Hematopoietic multipotent progenitor cell treated with erythropoietin and hydrocortisone succinate and interleukin-3 and kit ligand, for 17 days (in vitro differentiated cells): ENCODE measurements around the gene MIEN1.
"Not testable (repeated sequence)": the region's sequence is repeated elsewhere in the genome, so short reads cannot be mapped to it uniquely, and the experiment has no call there.

ENCODE experiments used
- DNase-seq: peaks from one replicate; pipeline ENCODE4 v3.0.0-alpha.2; 2015; ENCODE audit warnings: low spot score

Gene MIEN1

GRCh38 chr17:39699157-39699817, 31.0 kb downstream of the MIEN1 start:
- DNase-seq, result not testable (repeated sequence)

GRCh38 chr17:39697961-39698360, 32.4 kb downstream of the MIEN1 start:
- no peak for DNase-seq

GRCh38 chr17:39696731-39697130, 33.6 kb downstream of the MIEN1 start:
- no peak for DNase-seq

- no peak for DNase-seq
Observed at GRCh38 chr17:39695089-39695474, 35.2 kb downstream of the MIEN1 start.

GRCh38 chr17:39694593-39694992, 35.7 kb downstream of the MIEN1 start:
- no peak for DNase-seq

GRCh38 chr17:39688945-39689344, 41.4 kb downstream of the MIEN1 start:
- DNase-seq, result no peak

GRCh38 chr17:39688475-39688835, 41.9 kb downstream of the MIEN1 start:
- DNase-seq, result no peak

- peak; percentile 85 for DNase-seq
Observed at GRCh38 chr17:39687546-39688474, 42.5 kb downstream of the MIEN1 start, which contains the start of gene PGAP3. Gene PGAP3 (minus strand): TSS chr17:39688057. CDS start chr17:39688014, 43 bp downstream.

GRCh38 chr17:39687101-39687545, 43.2 kb downstream of the MIEN1 start:
- no peak for DNase-seq

- no peak for DNase-seq
Observed at GRCh38 chr17:39684369-39685192, 45.8 kb downstream of the MIEN1 start.

GRCh38 chr17:39683295-39683939, 46.9 kb downstream of the MIEN1 start:
- DNase-seq, result peak; percentile 26

GRCh38 chr17:39679521-39680192, 50.7 kb downstream of the MIEN1 start:
- peak; percentile 10 for DNase-seq
